Measurements from ENCODE around the gene ZIC1. TPM values are rescaled to one million over a fixed set of nuclear protein-coding genes. Genes with fewer than 3 reads are reported as not detected.
A peak's percentile ranks its signal among the peaks of the same experiment; 100 is the strongest.

The ZIC1 gene
- not detected in 3 replicates for polyA plus RNA-seq
- not detected for polyA plus RNA-seq (2011; ENCODE audit: low read depth)
- not detected in 2 replicates for polyA plus RNA-seq (2011; cell fraction: cytosol; rRNA removed)
- polyA plus RNA-seq (2011; cell fraction: nucleus; rRNA removed), result not detected in 2 replicates
- not detected in 2 replicates for polyA plus RNA-seq (2012; ENCODE audit: low replicate concordance)
- polyA minus RNA-seq, result not detected in 3 replicates
- polyA minus RNA-seq (2011; cell fraction: cytosol; rRNA and poly(A)+ RNA removed), result not detected
- polyA minus RNA-seq (2011; cell fraction: nucleus; rRNA and poly(A)+ RNA removed), result not detected in 2 replicates

DNA sequence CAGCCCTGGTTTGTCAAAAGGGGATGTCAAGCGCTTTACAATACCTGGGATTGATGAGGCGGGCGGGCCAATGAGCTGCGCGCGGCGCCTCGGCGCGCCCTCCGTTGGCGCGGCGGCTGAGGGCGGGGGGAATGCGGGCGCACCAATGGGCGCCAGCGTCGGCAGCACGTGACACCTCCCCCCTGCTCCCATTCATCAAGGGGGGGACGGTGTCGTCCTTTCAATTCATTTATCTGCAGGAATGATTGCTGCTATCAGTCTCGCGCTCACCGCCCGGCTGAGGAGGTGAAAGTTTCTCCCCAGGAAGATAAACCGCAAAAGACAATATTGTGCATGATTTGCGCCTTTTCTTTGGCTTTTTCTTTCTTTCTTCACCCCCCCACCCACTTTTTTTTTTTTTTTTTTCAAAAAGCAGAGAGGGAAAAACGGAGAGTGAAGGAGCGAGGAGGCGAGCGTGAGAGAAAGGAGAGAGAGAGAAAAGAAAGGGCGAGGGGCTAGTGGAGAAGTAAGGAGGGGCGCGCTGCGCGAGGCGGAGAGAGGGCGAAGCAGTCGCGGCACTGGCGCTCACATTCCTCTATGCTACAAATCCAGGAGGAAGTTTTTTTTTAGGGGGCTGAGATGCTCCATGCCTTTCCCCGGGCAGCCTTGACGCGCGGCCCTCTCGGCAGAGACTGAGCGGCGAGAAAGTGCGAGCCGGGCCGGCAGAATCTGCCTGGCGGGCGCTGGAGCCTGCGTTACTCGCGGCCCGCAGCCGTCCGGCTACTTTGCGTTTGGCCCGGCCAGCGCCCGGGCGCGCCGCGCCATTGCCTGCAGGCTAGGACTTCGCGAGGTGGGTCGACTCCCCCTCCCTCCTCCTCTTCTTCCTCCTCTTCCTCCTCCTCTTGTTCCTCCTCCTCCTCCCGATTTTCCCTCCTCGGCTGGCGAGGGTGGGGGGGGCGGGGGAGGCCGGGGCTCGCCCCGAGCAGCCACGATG, at the start of gene ZIC1:
ZIC1 (plus strand) TSS at position 223 of the 973 bp plus-strand sequence; CDS start at position 971, 748 bp downstream.
- FAIRE-seq (no peak), DNase-seq (ENCODE audit: low read depth, low spot score) (no peak)
- Histone ChIP-seq H3K4me2 (ENCODE audit: control insufficient read depth, extremely low read depth, insufficient read depth, low read depth, low read length) (no peak within 1 kb of the TSS), H3K27me3 (ENCODE audit: control insufficient read depth, extremely low read depth, insufficient read depth, low read length) (peaks cover 99% of the 10 kb centered on the region), H3K36me3 (ENCODE audit: control insufficient read depth in 2 of 2, extremely low read depth in 1 of 2, insufficient read depth in 2 of 2, low read length in 2 of 2) (no peaks in the 10 kb centered on the region), H3K4me1 (ENCODE audit: control insufficient read depth, extremely low read depth, insufficient read depth, low read length) (peaks cover 4% of the 10 kb centered on the region), H4K20me1 (ENCODE audit: control insufficient read depth, extremely low read depth, insufficient read depth, low read length) (no peaks in the 10 kb centered on the region), H3K9me3 (ENCODE audit: control insufficient read depth, low read depth, low read length) (peaks cover 12% of the 10 kb centered on the region), H3K9ac (ENCODE audit: control insufficient read depth, extremely low read depth, insufficient read depth, low read length) (no peak within 1 kb of the TSS), H3K79me2 (ENCODE audit: control insufficient read depth, insufficient read depth, low read length) (no peaks in the 10 kb centered on the region), H2AFZ (ENCODE audit: control insufficient read depth, low read length) (no peak within 1 kb of the TSS), H3K27ac (ENCODE audit: control insufficient read depth, insufficient read depth, low read length) (no peak within 1 kb of the TSS), H3K9me1 (ENCODE audit: control insufficient read depth, extremely low read depth, insufficient read depth, low read length) (no peaks in the 10 kb centered on the region), H3K4me3 (ENCODE audit: control insufficient read depth in 2 of 3, extremely low read depth in 1 of 3, insufficient read depth in 2 of 3, low read depth in 1 of 3, low read length in 3 of 3) (no peak within 1 kb of the TSS)
- dilution Hi-C loops (cut with MboI; ENCODE audit: extremely low pct_ligation_motif_present, low sequenced_read_pairs), result no loop called here
- TF ChIP-seq EZH2 (IDR thresholded peaks at IDR 0.05; ENCODE audit: low read length), result peak; percentile 36
- TF ChIP-seq, protein P1, sequence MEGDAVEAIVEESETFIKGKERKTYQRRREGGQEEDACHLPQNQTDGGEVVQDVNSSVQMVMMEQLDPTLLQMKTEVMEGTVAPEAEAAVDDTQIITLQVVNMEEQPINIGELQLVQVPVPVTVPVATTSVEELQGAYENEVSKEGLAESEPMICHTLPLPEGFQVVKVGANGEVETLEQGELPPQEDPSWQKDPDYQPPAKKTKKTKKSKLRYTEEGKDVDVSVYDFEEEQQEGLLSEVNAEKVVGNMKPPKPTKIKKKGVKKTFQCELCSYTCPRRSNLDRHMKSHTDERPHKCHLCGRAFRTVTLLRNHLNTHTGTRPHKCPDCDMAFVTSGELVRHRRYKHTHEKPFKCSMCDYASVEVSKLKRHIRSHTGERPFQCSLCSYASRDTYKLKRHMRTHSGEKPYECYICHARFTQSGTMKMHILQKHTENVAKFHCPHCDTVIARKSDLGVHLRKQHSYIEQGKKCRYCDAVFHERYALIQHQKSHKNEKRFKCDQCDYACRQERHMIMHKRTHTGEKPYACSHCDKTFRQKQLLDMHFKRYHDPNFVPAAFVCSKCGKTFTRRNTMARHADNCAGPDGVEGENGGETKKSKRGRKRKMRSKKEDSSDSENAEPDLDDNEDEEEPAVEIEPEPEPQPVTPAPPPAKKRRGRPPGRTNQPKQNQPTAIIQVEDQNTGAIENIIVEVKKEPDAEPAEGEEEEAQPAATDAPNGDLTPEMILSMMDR (optimal IDR thresholded peaks at IDR 0.05 in 1 of 3, IDR thresholded peaks at IDR 0.05 in 1 of 3, conservative IDR thresholded peaks at IDR 0.05 in 1 of 3; ENCODE audit: extremely low read depth in 1 of 3, insufficient read depth in 2 of 3, low read length in 3 of 3), result no peak

DNA sequence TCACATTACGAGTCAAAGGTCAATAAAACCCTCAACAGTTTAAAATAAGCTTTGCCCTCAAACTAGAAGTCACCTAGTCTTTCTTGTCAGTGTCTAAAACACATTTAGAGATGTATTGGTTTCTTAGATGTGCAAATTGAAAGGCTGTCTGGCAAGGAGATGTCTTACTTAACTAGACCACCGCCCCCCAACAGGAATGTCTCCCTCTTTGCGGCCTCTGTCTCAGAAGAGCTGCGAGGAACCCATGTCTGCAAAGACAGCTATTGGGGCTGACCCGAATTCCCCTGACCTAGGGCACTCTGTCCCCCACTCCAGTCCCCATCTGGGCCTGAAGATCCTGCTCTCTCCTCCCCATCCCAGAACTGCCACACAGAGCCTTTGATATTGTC, 49.1 kb upstream of the ZIC1 start:
- TF ChIP-seq EZH2 (IDR thresholded peaks at IDR 0.05; ENCODE audit: low read length), result no peak
- TF ChIP-seq, protein P1 (optimal IDR thresholded peaks at IDR 0.05 in 1 of 3, IDR thresholded peaks at IDR 0.05 in 1 of 3, conservative IDR thresholded peaks at IDR 0.05 in 1 of 3; ENCODE audit: extremely low read depth in 1 of 3, insufficient read depth in 2 of 3, low read length in 3 of 3), result no peak
- H3K27me3 ChIP-seq (ENCODE audit: control insufficient read depth, extremely low read depth, insufficient read depth, low read length), result peaks cover 65% of the 10 kb centered on the region
- H3K79me2 ChIP-seq (ENCODE audit: control insufficient read depth, insufficient read depth, low read length), result no peaks in the 10 kb centered on the region
- H3K4me3 ChIP-seq (ENCODE audit: control insufficient read depth in 2 of 3, extremely low read depth in 1 of 3, insufficient read depth in 2 of 3, low read depth in 1 of 3, low read length in 3 of 3), result no peak overlapping the region
- dilution Hi-C loops (cut with MboI; ENCODE audit: extremely low pct_ligation_motif_present, low sequenced_read_pairs), result no loop called here
- no peak overlapping the region for H3K9ac ChIP-seq (ENCODE audit: control insufficient read depth, extremely low read depth, insufficient read depth, low read length)
- no peaks in the 10 kb centered on the region for H3K36me3 ChIP-seq (ENCODE audit: control insufficient read depth in 2 of 2, extremely low read depth in 1 of 2, insufficient read depth in 2 of 2, low read length in 2 of 2)
- no peaks in the 10 kb centered on the region for H3K9me1 ChIP-seq (ENCODE audit: control insufficient read depth, extremely low read depth, insufficient read depth, low read length)
- H3K27ac ChIP-seq (ENCODE audit: control insufficient read depth, insufficient read depth, low read length), result no peak overlapping the region
- H3K9me3 ChIP-seq (ENCODE audit: control insufficient read depth, low read depth, low read length), result no peaks in the 10 kb centered on the region
- no peak for DNase-seq (ENCODE audit: low read depth, low spot score)
- H2AFZ ChIP-seq (ENCODE audit: control insufficient read depth, low read length), result no peak overlapping the region
- FAIRE-seq, result no peak
- no peaks in the 10 kb centered on the region for H3K4me1 ChIP-seq (ENCODE audit: control insufficient read depth, extremely low read depth, insufficient read depth, low read length)
- no peaks in the 10 kb centered on the region for H4K20me1 ChIP-seq (ENCODE audit: control insufficient read depth, extremely low read depth, insufficient read depth, low read length)
- H3K4me2 ChIP-seq (ENCODE audit: control insufficient read depth, extremely low read depth, insufficient read depth, low read depth, low read length), result no peak overlapping the region

All from keratinocyte (primary cell).